Activated naive CD8-positive, alpha-beta T cell treated with anti-CD3 and anti-CD28 coated beads for 36 hours (primary cell): ENCODE measurements around the gene NLRP1. TPM values are rescaled to one million over a fixed set of nuclear protein-coding genes. Genes with fewer than 3 reads are reported as not detected.
A peak's percentile ranks its signal among the peaks of the same experiment; 100 is the strongest.

Experiments used
- DNase-seq: peaks from one replicate; pipeline ENCODE4 v3.0.0; 2021
- H3K27ac Mint-ChIP-seq: one replicate; pipeline ENCODE4 v1.8.0; 2022; ENCODE audit warnings: mild to moderate bottlenecking, moderate library complexity, mixed read lengths
- H3K27me3 Mint-ChIP-seq: one replicate; pipeline ENCODE4 v1.8.0; 2022; ENCODE audit warnings: mild to moderate bottlenecking, mixed read lengths
- H3K36me3 Mint-ChIP-seq: one replicate; pipeline ENCODE4 v1.8.0; 2021; ENCODE audit warnings: mild to moderate bottlenecking, mixed read lengths
- H3K4me1 Mint-ChIP-seq: one replicate; pipeline ENCODE4 v1.8.0; 2021; ENCODE audit warnings: mixed read lengths
- H3K4me3 Mint-ChIP-seq: one replicate; pipeline ENCODE4 v1.8.0; 2022; ENCODE audit warnings: mild to moderate bottlenecking, moderate library complexity, mixed read lengths
- H3K9me3 Mint-ChIP-seq: one replicate; pipeline ENCODE4 v1.8.0; 2022; ENCODE audit warnings: mixed read lengths
- total RNA-seq, 2 experiments: library from RNA; stranded (reverse); gene quantifications; one replicate each; pipeline ENCODE4 v1.2.3, GENCODE V29; 2021

The NLRP1 gene
- total RNA-seq, 2 experiments from 2014 or later: 17.2 to 18.8 TPM

GRCh38 chr17:5552841-5553240 is 31.5 kb downstream of the NLRP1 start:
- Mint-ChIP-seq H3K27ac (no peak overlapping the region), H3K36me3 (peaks cover 40% of the 10 kb centered on the region), H3K4me1 (peaks cover 21% of the 10 kb centered on the region), H3K9me3 (no peaks in the 10 kb centered on the region), H3K4me3 (no peak overlapping the region), H3K27me3 (no peaks in the 10 kb centered on the region)
- no peak for DNase-seq

DNA sequence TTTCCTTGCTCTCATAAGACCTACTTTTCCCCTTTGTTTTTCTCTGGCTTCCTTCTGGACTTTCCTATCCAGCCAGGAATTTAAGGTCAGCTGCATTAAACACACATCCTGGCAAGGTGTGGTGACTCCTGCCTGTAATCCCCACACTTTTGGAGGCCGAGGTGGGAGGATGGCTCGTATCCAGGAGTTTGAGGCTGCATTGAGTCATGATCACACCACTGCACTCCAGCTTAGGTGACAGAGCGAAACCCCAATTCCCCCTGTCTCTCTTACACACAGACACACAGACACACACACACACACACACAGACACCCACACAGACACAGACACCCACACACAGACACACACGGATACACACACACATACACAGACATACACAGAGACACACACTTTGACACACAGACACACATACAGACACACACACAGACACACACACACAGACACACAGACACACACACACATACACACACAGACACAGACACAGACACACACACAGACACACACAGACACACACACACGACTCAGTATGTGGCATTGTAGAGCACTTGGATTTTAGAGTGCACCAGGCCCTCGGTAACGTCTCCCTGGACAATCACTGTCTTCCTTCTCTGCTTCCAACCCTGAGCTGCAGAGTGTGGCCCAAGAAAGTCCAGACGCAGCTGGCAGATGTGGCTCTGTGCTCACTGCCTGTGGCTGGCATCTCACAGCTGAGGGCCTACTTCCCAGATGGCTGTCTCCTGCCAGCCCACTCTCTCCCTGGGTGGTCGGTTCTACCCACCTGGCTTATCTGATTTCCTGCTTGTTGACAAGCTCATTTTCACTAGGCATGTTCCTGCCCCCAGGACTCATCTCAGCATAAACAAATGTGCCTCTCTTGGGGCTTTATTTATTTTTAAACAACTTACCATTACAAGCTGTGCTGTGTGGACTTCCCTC is 39.0 kb downstream of the NLRP1 start:
- DNase-seq: no peak

DNA sequence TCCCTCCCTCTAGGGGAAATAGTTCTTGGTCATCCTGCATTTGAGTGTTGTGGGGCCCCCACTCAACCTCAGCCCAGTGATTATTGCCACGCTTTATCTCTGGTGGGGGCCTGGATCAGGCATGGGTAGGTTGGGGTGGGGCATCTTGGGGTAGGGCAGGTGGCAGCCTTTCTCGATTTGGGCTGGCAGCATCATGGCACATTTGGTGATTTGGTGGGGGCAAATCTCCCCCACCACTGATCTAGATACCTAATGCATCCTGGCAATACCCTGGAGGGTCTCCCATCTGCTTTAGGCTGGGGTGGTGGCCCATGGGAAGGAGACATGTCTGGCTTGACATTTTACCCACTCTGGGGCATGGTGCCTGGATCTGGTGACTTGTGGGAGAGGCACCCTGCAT is 40.2 kb downstream of the NLRP1 start:
- Mint-ChIP-seq H3K27me3 (no peaks in the 10 kb centered on the region), H3K4me3 (no peak overlapping the region), H3K9me3 (no peaks in the 10 kb centered on the region), H3K27ac (no peak overlapping the region), H3K36me3 (peaks cover 13% of the 10 kb centered on the region), H3K4me1 (peaks cover 2% of the 10 kb centered on the region)
- DNase-seq: no peak

More for the DNA sequence above, 39.0 kb downstream of the NLRP1 start:
- H3K9me3 Mint-ChIP-seq: no peaks in the 10 kb centered on the region
- peaks cover 13% of the 10 kb centered on the region for H3K36me3 Mint-ChIP-seq
- H3K4me1 Mint-ChIP-seq: peaks cover 2% of the 10 kb centered on the region
- no peak overlapping the region for H3K4me3 Mint-ChIP-seq
- no peak overlapping the region for H3K27ac Mint-ChIP-seq
- no peaks in the 10 kb centered on the region for H3K27me3 Mint-ChIP-seq

GRCh38 chr17:5541610-5542202 is 42.6 kb downstream of the NLRP1 start:
- Mint-ChIP-seq H3K36me3 (peaks cover 1% of the 10 kb centered on the region), H3K9me3 (no peaks in the 10 kb centered on the region), H3K27ac (no peak overlapping the region), H3K27me3 (no peaks in the 10 kb centered on the region), H3K4me3 (no peak overlapping the region), H3K4me1 (peaks cover 2% of the 10 kb centered on the region)
- DNase-seq: no peak

DNA sequence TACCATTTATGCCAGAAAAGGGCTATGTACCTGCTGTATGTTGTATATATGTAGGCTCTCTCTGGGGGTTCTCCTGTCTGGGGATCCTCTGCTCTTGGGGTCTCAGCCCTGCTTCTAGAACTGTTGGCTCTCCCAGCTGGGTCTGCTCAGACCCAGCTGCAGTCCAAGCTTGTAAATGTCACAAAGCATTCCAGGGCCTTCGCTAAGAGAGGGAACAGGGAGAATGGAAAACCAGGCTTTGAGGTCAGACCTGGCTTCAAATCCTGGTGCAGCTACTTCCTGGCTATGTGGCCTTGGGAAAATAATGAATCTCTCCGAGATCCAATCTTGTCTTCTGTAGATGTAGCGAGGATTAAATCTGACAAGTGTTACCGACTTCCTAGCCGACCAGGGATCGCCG is 44.0 kb downstream of the NLRP1 start:
- peaks cover 4% of the 10 kb centered on the region for H3K36me3 Mint-ChIP-seq
- no peak overlapping the region for H3K27ac Mint-ChIP-seq
- peaks cover 2% of the 10 kb centered on the region for H3K4me1 Mint-ChIP-seq
- H3K4me3 Mint-ChIP-seq: no peak overlapping the region
- no peak for DNase-seq
- H3K27me3 Mint-ChIP-seq: no peaks in the 10 kb centered on the region
- H3K9me3 Mint-ChIP-seq: no peaks in the 10 kb centered on the region

DNA sequence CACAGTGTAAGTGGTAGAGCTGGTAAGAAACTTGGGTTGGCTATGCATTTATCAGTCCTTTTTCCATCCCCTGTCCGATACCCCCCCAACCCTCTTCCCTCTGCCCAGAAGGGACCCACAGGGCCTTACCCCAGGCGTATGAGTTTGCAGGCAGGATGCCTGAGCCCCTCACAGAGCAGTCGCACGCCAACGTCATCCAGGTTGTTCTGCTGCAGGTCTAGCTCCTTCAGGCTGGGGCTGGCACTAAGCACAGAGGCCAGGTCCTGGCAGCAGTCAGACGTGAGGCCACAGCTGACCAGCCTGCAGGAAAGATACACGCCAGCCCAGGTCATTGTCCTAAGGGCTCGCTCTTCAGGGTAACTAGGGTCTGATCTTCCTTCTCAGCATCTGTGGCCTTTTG is 45.0 kb downstream of the NLRP1 start:
- no peak for DNase-seq
- peaks cover 4% of the 10 kb centered on the region for H3K36me3 Mint-ChIP-seq
- no peaks in the 10 kb centered on the region for H3K27me3 Mint-ChIP-seq
- H3K27ac Mint-ChIP-seq: no peak overlapping the region
- no peaks in the 10 kb centered on the region for H3K9me3 Mint-ChIP-seq
- peaks cover 2% of the 10 kb centered on the region for H3K4me1 Mint-ChIP-seq
- H3K4me3 Mint-ChIP-seq: no peak overlapping the region

GRCh38 chr17:5536866-5537650 is 47.3 kb downstream of the NLRP1 start:
- H3K4me1 Mint-ChIP-seq: no peaks in the 10 kb centered on the region
- H3K9me3 Mint-ChIP-seq: no peaks in the 10 kb centered on the region
- no peaks in the 10 kb centered on the region for H3K27me3 Mint-ChIP-seq
- no peak overlapping the region for H3K4me3 Mint-ChIP-seq
- no peak for DNase-seq
- peak overlapping the region; percentile 17 for H3K27ac Mint-ChIP-seq
- peaks cover 9% of the 10 kb centered on the region for H3K36me3 Mint-ChIP-seq

DNA sequence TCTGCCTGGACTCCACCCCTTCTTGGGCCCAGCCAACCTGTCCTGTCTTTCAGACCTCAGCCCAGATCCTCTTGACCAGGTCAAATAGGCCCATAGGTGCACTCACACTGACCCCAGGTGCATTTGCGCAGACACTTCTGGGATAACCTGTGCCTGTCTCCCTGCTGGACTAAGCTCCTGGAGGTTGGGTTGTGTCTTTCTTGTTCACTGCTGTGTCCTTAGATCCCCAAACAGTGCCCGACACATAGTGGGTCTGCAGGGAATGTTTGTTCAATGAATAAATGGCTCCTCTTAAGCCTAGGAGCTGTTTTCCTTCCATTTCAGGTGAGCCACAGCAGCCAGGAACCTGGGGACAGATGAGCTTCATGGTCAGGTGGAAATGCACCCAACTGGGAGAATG is 48.9 kb downstream of the NLRP1 start:
- no peaks in the 10 kb centered on the region for H3K9me3 Mint-ChIP-seq
- peaks cover 9% of the 10 kb centered on the region for H3K36me3 Mint-ChIP-seq
- no peak overlapping the region for H3K27ac Mint-ChIP-seq
- H3K4me1 Mint-ChIP-seq: no peaks in the 10 kb centered on the region
- DNase-seq: no peak
- H3K4me3 Mint-ChIP-seq: no peak overlapping the region
- H3K27me3 Mint-ChIP-seq: no peaks in the 10 kb centered on the region

DNA sequence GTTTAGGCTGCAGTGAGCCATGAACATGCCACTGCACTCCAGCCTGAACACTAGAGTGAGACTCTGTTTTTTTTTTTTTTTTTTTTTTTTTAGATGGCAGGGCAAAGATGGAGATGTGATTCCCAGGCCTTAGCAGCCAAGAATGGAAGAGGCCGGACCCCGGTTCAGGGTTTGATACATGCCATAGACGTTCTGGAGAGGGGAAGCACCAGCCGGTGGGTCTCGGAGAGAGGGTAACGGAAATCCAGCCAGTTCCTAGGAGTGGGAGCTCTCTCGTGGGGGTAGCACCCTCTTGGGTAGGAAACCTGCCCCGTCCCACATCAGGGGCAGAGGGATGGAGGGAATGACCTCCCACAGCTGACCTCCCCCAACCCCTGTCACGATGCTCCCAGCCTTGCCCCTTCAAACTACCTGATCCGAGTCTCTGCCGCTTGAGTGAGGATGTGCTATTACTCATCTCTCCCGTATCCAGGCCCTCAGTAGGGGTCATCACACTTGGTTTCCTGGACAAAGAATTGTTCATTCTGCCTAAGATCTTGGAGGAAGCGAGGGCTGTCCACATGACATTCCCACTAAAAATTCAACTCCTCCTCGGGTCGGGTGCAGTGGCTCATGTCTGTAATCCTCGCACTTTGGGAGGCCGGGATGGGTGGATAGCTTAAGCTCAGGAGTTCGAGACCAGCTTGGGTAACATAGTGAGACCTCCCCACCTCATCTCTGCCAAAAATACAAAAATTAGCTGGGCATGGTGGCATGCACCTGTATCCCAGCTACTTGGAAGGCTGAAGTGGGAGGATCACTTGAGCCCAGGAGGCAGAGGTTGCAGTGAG is 50.6 kb downstream of the NLRP1 start:
- no peak for DNase-seq
- Mint-ChIP-seq H3K27ac (no peak overlapping the region), H3K9me3 (no peaks in the 10 kb centered on the region), H3K27me3 (no peaks in the 10 kb centered on the region), H3K4me1 (no peaks in the 10 kb centered on the region), H3K36me3 (peaks cover 9% of the 10 kb centered on the region), H3K4me3 (no peak overlapping the region)

DNA sequence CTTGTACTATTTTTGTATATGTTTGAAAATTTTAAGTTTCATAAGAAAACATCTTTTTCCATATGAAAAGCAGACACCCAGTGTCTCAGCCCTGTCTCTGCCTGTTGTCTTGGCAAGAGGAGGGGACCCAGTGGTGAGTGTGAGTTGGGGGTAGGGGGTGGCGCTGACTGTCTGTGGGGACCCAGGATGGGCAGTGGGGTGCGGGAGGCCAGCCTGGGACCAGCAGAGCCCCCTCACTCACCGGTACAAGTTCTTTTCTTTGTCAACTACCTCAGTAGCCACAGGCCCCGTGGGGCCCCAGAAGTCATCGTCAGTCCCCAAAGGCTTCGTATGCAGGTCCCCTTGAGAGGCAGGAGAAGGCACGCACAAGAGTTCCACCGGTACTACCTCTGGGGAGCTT is 51.7 kb downstream of the NLRP1 start:
- Mint-ChIP-seq H3K9me3 (no peaks in the 10 kb centered on the region), H3K27me3 (no peaks in the 10 kb centered on the region), H3K4me3 (no peak overlapping the region), H3K4me1 (no peaks in the 10 kb centered on the region), H3K36me3 (peaks cover 9% of the 10 kb centered on the region), H3K27ac (no peak overlapping the region)
- DNase-seq: no peak

GRCh38 chr17:5531085-5531418 is 53.3 kb downstream of the NLRP1 start:
- no peak for DNase-seq
- H3K27ac Mint-ChIP-seq: no peak overlapping the region
- no peaks in the 10 kb centered on the region for H3K9me3 Mint-ChIP-seq
- H3K4me3 Mint-ChIP-seq: no peak overlapping the region
- H3K4me1 Mint-ChIP-seq: peaks cover 13% of the 10 kb centered on the region
- no peaks in the 10 kb centered on the region for H3K27me3 Mint-ChIP-seq
- peaks cover 9% of the 10 kb centered on the region for H3K36me3 Mint-ChIP-seq

DNA sequence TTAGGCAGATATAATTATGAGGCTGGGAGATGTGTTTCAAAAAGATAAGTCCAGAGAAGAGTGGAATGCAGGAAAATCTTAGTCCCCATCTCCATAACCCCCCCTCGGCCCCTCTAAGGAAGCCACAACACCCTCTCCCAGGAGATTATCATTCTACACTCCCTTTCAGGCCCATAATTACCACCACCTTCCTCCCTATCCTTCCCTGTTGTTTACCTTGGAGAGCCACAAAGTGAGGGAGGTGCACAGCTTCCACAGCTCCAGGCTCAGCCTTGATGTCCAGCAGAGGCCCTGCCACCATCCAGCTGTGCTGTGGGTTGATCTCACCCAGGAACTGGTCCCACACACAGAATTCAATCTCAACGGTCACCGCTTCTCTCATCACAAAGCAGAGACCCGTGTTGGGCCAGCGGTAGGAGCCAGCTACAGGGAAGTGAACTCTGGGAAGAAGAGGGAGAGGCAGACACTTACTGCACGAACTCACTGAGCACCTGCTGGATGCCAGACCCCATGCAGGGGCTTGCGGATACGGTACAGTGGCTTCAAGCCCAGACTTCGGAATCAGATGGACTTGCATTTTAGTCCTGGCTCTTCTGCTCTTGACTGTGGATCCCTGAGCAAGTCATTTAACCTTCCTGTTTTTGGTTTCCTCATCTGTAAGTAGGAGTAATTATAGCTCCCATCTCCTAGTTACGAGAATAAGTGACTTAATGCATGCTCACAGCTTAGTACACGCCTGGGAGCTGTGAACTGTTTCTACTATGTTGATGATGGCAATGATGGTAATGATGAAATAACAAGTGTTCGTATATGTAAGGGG is 53.8 kb downstream of the NLRP1 start:
- H3K27ac Mint-ChIP-seq: no peak overlapping the region
- H3K4me1 Mint-ChIP-seq: peaks cover 14% of the 10 kb centered on the region
- no peaks in the 10 kb centered on the region for H3K27me3 Mint-ChIP-seq
- peaks cover 9% of the 10 kb centered on the region for H3K36me3 Mint-ChIP-seq
- H3K4me3 Mint-ChIP-seq: no peak overlapping the region
- no peak for DNase-seq
- no peaks in the 10 kb centered on the region for H3K9me3 Mint-ChIP-seq

DNA sequence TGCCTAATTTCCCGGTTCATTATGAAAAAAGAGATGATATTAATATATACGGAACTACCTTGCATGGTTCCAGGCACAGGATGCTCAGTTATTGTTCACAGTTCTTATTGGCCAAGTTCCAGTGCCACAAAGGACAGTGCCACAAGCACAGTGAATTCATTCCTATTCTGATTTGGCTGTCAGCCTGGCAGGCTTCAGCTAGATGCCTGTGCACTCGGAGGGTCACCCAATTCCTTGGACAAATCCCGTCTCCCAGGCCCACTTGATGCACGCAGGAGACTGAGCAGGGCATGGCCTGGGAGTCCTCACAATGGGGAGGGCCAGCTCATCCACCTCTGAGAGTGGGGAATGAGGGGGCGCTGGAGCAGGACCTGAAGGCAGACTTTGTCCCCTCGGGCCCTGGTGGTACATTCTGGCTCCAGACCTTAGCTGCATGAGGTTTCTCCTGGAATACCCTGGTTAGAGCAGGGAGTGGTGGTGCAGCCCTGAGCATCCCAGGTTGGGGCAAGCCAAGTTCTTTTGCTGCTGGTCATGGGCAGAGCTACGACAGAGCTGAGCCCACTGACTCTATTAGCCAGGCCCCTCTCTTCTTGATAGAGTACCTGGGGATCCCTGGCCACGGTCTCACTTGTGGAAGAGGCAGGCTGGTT is 56.6 kb downstream of the NLRP1 start:
- Mint-ChIP-seq H3K4me3 (no peak overlapping the region), H3K36me3 (peaks cover 12% of the 10 kb centered on the region), H3K4me1 (peaks cover 14% of the 10 kb centered on the region), H3K27ac (peak overlapping the region; percentile 91), H3K27me3 (no peaks in the 10 kb centered on the region), H3K9me3 (no peaks in the 10 kb centered on the region)
- DNase-seq: no peak
